ENCODE results near the gene HOXD8.

The HOXD8 gene

DNA sequence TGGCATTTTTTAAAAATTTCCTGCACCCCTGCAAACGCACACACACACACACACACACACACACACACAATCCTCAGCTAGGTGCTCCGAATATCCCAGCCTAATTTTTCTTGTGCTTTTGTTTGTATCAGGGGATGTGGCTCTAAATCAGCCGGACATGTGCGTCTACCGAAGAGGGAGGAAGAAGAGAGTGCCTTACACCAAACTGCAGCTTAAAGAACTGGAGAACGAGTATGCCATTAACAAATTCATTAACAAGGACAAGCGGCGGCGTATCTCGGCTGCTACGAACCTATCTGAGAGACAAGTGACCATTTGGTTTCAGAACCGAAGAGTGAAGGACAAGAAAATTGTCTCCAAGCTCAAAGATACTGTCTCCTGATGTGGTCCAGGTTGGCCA, 35.2 kb upstream of the HOXD8 start:
- DNase-seq (ENCODE audit: extremely low spot score), result no peak
- ChIA-PET POLR2A (no interaction called here), CTCF (interaction anchor here (1.3 to 6.0 kb wide), 3 partner anchors 16 to 406 kb away, joined by 3 to 96 read pairs (median 18); no protein-coding TSS in a partner anchor)
- TF ChIP-seq CTCF (IDR thresholded peaks at IDR 0.05; ENCODE audit: control extremely low read depth, extremely low read depth, low read depth, missing control alignments), result no peak

GRCh38 chr2:176095421-176095820, 34.1 kb upstream of the HOXD8 start:
- ChIA-PET CTCF (interaction anchor here (1.6 to 6.0 kb wide), 8 partner anchors 12 to 1396 kb away, joined by 5 to 96 read pairs (median 10); partner anchors contain the start of gene EVX2), POLR2A (no interaction called here)
- no peak for DNase-seq (ENCODE audit: extremely low spot score)
- no peak for TF ChIP-seq CTCF (IDR thresholded peaks at IDR 0.05; ENCODE audit: control extremely low read depth, extremely low read depth, low read depth, missing control alignments)

DNA sequence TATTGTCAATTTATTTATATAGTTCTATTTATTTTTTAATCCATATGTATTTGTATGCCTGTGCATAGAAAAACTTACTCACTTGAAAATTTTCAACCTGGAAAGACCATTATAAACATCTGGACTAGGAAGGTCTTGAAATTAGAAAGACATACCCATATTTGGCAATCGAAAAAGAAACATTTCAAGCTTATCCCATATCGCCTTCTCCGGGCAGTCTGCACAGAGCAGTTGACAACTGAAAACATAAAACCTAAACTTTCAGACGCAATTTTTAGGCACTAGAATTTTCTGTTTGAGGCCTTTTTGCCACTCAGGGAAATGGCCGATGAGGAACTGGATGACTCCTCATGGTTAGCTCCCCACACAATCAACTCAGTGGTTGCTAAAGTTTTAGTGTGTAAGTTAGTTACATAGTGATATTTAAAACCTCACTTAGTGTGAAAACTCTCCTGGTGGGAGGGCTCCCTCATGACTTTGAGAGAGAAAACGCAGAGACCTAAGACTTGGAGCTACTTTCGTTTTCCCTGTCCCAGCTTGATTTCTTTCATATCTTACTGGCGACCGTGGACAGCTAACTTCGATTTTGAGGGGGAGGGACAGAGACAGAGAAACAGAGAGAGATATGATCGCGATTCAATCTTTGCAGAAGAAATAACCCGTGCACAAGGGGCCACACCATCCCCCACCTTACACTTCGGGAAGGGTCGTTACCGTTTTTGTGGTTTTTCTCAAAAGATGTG, 33.1 kb upstream of the HOXD8 start:
- TF ChIP-seq CTCF (IDR thresholded peaks at IDR 0.05; ENCODE audit: control extremely low read depth, extremely low read depth, low read depth, missing control alignments), result no peak
- CTCF ChIA-PET, result interaction anchor here (0.7 to 6.0 kb wide), 21 partner anchors 8 to 1397 kb away, joined by 3 to 96 read pairs (median 5); partner anchors contain the start of gene EVX2
- POLR2A ChIA-PET, result no interaction called here
- DNase-seq (ENCODE audit: extremely low spot score), result no peak

- TF ChIP-seq CTCF (IDR thresholded peaks at IDR 0.05; ENCODE audit: control extremely low read depth, extremely low read depth, low read depth, missing control alignments), result peak; percentile 74
- POLR2A ChIA-PET, result interaction anchor here (0.7 kb wide), 1 partner anchor 61 kb away, joined by 8 read pairs; no protein-coding TSS in a partner anchor
- peak; percentile 79 for DNase-seq (ENCODE audit: extremely low spot score)
- CTCF ChIA-PET, result interaction anchor here (0.7 to 6.0 kb wide), 32 partner anchors 9 to 1400 kb away, joined by 3 to 96 read pairs (median 4); partner anchors contain the start of gene EVX2
These were observed 32.3 kb upstream of the HOXD8 start for GRCh38 chr2:176096986-176097819.

GRCh38 chr2:176097820-176098365, 31.6 kb upstream of the HOXD8 start:
- ChIA-PET CTCF (interaction anchor here (0.6 to 6.0 kb wide), 25 partner anchors 9 to 1401 kb away, joined by 3 to 96 read pairs (median 4); no protein-coding TSS in a partner anchor), POLR2A (no interaction called here)
- DNase-seq (ENCODE audit: extremely low spot score), result no peak
- no peak for TF ChIP-seq CTCF (IDR thresholded peaks at IDR 0.05; ENCODE audit: control extremely low read depth, extremely low read depth, low read depth, missing control alignments)

Data from GM10248 (cell line).